ENCODE data around the gene SGCB. TPM values are rescaled to one million over a fixed set of nuclear protein-coding genes. Genes with fewer than 3 reads are reported as not detected.

The SGCB gene
- polyA plus RNA-seq, 1 experiment: 47.7 TPM

- Histone ChIP-seq H3K9me3 (ENCODE audit: control insufficient read depth, insufficient read depth, low read length) (no peaks in the 10 kb centered on the region), H3K27me3 (ENCODE audit: control insufficient read depth, insufficient read depth, low read length) (no peaks in the 10 kb centered on the region), H3K27ac (ENCODE audit: low read depth, low read length) (no peak overlapping the region), H3K4me3 (ENCODE audit: low read depth, low read length) (no peak overlapping the region)
- TF ChIP-seq CTCF (IDR thresholded peaks at IDR 0.05; ENCODE audit: low read depth, low read length): no peak
- ChIA-PET CTCF (interaction anchor here (1.6 to 3.8 kb wide), 3 partner anchors 122 to 198 kb away, joined by 5 to 27 read pairs (median 6); no protein-coding TSS in a partner anchor), POLR2A (no interaction called here)
- DNase-seq (ENCODE audit: low read depth, low spot score): peak; percentile 26
These were observed 9.1 kb downstream of the SGCB start for GRCh38 chr4:52028970-52029369.

GRCh38 chr4:52019936-52020657 lies 18.0 kb downstream of the SGCB start, which contains the start of gene LRRC66:
Gene LRRC66, minus strand, starts transcription at chr4:52020363. Its CDS starts 2,750 bp downstream, at chr4:52017613.
- no peak within 1 kb of the TSS for H3K4me3 ChIP-seq (ENCODE audit: low read depth, low read length)
- no peaks in the 10 kb centered on the region for H3K27me3 ChIP-seq (ENCODE audit: control insufficient read depth, insufficient read depth, low read length)
- no peak for DNase-seq (ENCODE audit: low read depth, low spot score)
- ChIA-PET POLR2A (no interaction called here), CTCF (interaction anchor here (1.2 kb wide), 1 partner anchor 124 kb away, joined by 4 read pairs; no protein-coding TSS in a partner anchor)
- no peak within 1 kb of the TSS for H3K27ac ChIP-seq (ENCODE audit: low read depth, low read length)
- no peaks in the 10 kb centered on the region for H3K9me3 ChIP-seq (ENCODE audit: control insufficient read depth, insufficient read depth, low read length)
- TF ChIP-seq CTCF (IDR thresholded peaks at IDR 0.05; ENCODE audit: low read depth, low read length): no peak

- Histone ChIP-seq H3K27me3 (ENCODE audit: control insufficient read depth, insufficient read depth, low read length) (no peaks in the 10 kb centered on the region), H3K4me3 (ENCODE audit: low read depth, low read length) (no peak overlapping the region), H3K27ac (ENCODE audit: low read depth, low read length) (no peak overlapping the region), H3K9me3 (ENCODE audit: control insufficient read depth, insufficient read depth, low read length) (no peaks in the 10 kb centered on the region)
- CTCF ChIA-PET: no interaction called here
- TF ChIP-seq CTCF (IDR thresholded peaks at IDR 0.05; ENCODE audit: low read depth, low read length): no peak
- no peak for DNase-seq (ENCODE audit: low read depth, low spot score)
- POLR2A ChIA-PET: no interaction called here
These were observed 20.3 kb downstream of the SGCB start for GRCh38 chr4:52017814-52018213.

- ChIA-PET CTCF (interaction anchor here (0.9 to 1.0 kb wide), 2 partner anchors 121 to 186 kb away, joined by 3 to 4 read pairs; no protein-coding TSS in a partner anchor), POLR2A (no interaction called here)
- Histone ChIP-seq H3K27me3 (ENCODE audit: control insufficient read depth, insufficient read depth, low read length) (no peaks in the 10 kb centered on the region), H3K4me3 (ENCODE audit: low read depth, low read length) (no peak overlapping the region), H3K27ac (ENCODE audit: low read depth, low read length) (no peak overlapping the region), H3K9me3 (ENCODE audit: control insufficient read depth, insufficient read depth, low read length) (no peaks in the 10 kb centered on the region)
- TF ChIP-seq CTCF (IDR thresholded peaks at IDR 0.05; ENCODE audit: low read depth, low read length): no peak
- DNase-seq (ENCODE audit: low read depth, low spot score): no peak
These were observed 21.1 kb downstream of the SGCB start for GRCh38 chr4:52016981-52017380.

GRCh38 chr4:52015366-52015765 lies 22.7 kb downstream of the SGCB start:
- Histone ChIP-seq H3K9me3 (ENCODE audit: control insufficient read depth, insufficient read depth, low read length) (no peaks in the 10 kb centered on the region), H3K4me3 (ENCODE audit: low read depth, low read length) (no peak overlapping the region), H3K27me3 (ENCODE audit: control insufficient read depth, insufficient read depth, low read length) (no peaks in the 10 kb centered on the region), H3K27ac (ENCODE audit: low read depth, low read length) (no peak overlapping the region)
- DNase-seq (ENCODE audit: low read depth, low spot score): no peak
- CTCF ChIA-PET: interaction anchor here (0.6 to 1.6 kb wide), 4 partner anchors 11 to 1293 kb away, joined by 3 to 14 read pairs (median 5); no protein-coding TSS in a partner anchor
- POLR2A ChIA-PET: interaction anchor here (0.7 kb wide), 1 partner anchor 23 kb away, joined by 3 read pairs; the partner anchor contains the start of gene SGCB
- TF ChIP-seq CTCF (IDR thresholded peaks at IDR 0.05; ENCODE audit: low read depth, low read length): peak; percentile 37; the same call in 1 of the 2 replicates
